ENCODE data around the gene MNX1. TPM values are rescaled to one million over a fixed set of nuclear protein-coding genes. Genes with fewer than 3 reads are reported as not detected.

The MNX1 gene
- total and polyA plus RNA-seq, 2 of the 4 experiments (the other 2 are of a cell fraction), result not detected

DNA sequence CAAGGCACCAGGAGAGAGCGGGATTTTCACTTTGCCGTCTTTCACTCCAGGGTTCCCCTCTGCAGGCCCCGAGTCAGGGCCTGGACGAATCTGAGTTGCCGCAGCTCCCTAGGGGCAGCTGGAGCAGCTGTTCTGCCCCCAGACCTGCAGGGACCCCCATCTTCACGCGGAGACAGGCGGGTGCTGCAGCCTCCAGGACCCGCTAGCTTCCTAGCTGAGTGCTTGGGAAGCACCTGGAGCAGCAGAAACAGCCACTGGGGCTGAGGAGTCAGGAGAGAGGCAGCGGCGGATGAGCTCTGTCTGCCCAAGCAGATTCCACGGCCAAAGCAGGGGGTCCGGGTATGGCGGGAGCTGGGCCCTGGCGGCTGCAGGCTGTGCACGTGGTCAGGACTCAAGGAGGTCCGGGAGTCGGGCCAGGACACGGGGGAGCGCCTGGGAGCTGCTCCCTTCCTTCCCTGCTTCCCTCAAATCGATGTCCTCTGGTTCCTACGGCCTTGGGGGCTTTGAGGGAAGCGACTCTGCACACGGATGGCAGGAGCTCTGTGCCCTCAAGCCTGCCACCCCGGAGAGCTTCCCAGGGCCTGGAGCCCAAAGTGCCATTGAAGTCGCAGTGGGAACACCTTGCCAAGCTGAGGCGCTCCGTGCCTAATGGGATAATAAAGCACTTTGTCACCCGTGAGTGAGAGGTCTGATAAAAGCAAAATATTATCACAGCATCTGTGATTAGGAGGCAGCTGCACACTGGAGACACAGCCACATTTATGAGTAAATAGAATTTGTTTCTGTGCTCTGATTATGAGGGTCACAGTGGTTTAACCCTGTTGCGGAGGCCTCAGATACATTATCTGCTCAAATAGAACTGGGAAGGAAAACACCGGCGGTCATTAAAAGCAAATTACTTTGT is 17.2 kb downstream of the MNX1 start (continued):
- no peak for TF ChIP-seq RCOR1 (IDR thresholded peaks at IDR 0.05; ENCODE audit: insufficient replicate concordance, low read length)

DNA sequence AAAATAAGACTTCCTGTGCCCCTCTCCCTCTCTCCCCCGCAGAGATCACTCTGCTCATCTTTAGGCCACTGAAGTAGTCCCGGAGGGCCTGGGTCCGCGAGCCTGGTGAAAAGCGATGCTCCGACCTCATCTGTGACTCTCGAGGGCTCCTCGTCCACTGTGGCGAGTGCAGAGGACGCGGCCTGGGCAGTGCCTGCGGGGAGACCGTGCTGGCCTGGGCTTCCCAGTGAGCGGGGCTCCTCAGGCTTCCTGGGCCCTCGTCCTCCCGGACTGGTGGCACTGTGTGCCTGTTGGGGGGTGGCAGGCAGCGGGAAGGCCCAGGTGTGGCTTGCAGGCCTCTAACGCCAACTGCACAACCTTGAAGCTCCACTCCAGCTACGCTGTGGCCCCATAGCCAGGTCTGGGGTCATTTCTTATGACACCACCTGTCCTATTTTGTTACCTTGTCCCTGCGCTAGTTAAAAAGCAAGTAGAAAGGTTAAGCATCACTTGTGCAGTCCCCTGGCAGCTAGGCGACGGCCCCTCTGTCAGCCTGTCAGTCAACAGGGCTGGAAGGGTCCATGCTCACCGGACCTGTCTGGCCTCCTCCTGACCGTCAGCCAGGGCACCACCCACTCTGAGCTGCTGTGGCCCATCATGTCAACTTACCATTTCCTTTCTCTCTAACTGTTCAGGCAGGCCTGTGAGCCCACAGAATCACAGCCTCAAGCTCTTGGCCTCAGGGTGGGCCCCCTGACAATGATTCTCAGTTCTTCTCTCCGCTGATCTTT is 20.5 kb downstream of the MNX1 start:
- dilution Hi-C loops (cut with HindIII; ENCODE audit: low sequenced_read_pairs, unreplicated experiment), result no loop called here
- Histone ChIP-seq H3K4ac (ENCODE audit: low read depth, low read length) (no peak overlapping the region), H3K4me3 (ENCODE audit: insufficient read depth, low read depth, low read length) (no peak overlapping the region), H3K9me3 (ENCODE audit: control insufficient read depth, insufficient read depth, low read length) (no peaks in the 10 kb centered on the region), H3K36me3 (ENCODE audit: control insufficient read depth, insufficient read depth, low read length) (no peaks in the 10 kb centered on the region), H2AK5ac (ENCODE audit: low read depth, low read length) (no peak overlapping the region), H2BK120ac (ENCODE audit: low read depth, low read length) (no peak overlapping the region), H3K56ac (ENCODE audit: extremely low read depth, insufficient read depth, low read length) (no peak overlapping the region), H3K18ac (ENCODE audit: low read depth, low read length) (no peak overlapping the region), H3K27me3 (ENCODE audit: control insufficient read depth, insufficient read depth, low read length) (peaks cover 23% of the 10 kb centered on the region), H4K20me1 (ENCODE audit: insufficient read depth, low read length) (no peaks in the 10 kb centered on the region), H2AK9ac (replicated peaks; ENCODE audit: low read depth, low read length, poor library complexity) (no peak overlapping the region), H4K91ac (ENCODE audit: insufficient read depth, low read depth, low read length) (no peak overlapping the region), H2BK5ac (ENCODE audit: low read depth, low read length, poor library complexity, severe bottlenecking) (no peak overlapping the region), H3K14ac (replicated peaks; ENCODE audit: low read depth, low read length) (no peak overlapping the region), H3K4me2 (ENCODE audit: low read depth, low read length) (no peak overlapping the region), H3K23ac (ENCODE audit: low read depth, low read length) (no peak overlapping the region), H3K4me1 (ENCODE audit: control insufficient read depth, insufficient read depth, low read length) (no peaks in the 10 kb centered on the region), H3K9ac (ENCODE audit: low read depth, low read length) (no peak overlapping the region), H2BK20ac (ENCODE audit: low read depth, low read length) (no peak overlapping the region), H4K5ac (ENCODE audit: low read depth, low read length) (no peak overlapping the region), H2AFZ (replicated peaks; ENCODE audit: low read length, poor library complexity) (no peak overlapping the region), H3K79me1 (ENCODE audit: low read depth in 1 of 2, low read length in 2 of 2) (no peaks in the 10 kb centered on the region), H4K8ac (ENCODE audit: low read depth in 2 of 2, low read length in 2 of 2) (no peak overlapping the region), H2BK15ac (ENCODE audit: low read depth, low read length) (no peak overlapping the region), H3K9me1 (ENCODE audit: insufficient read depth, low read length) (no peaks in the 10 kb centered on the region), H3K27ac (ENCODE audit: insufficient read depth, low read length) (no peak overlapping the region)
- DNase-seq (no peak), ATAC-seq (ENCODE audit: low read depth) (no peak)
- BruUV-seq (replicated peaks), result no TSS peak
- ChIA-PET CTCF (no interaction called here), POLR2A (ENCODE audit: unreplicated experiment) (no interaction called here)
- in situ Hi-C loops (cut with MboI; ENCODE audit: low sequenced_read_pairs), result no loop called here
- WGBS, 2 experiments (ENCODE audit: extremely low coverage in 2 of 2, insufficient read length in 1 of 2), result 77% methylated on average over 10 of the region's 25 CpGs; no CpG with 5 or more reads in 1 of the 2 experiments
- intact Hi-C loops (cut with micrococcal nuclease), result no loop called here
- no peak for TF ChIP-seq RCOR1 (IDR thresholded peaks at IDR 0.05; ENCODE audit: insufficient replicate concordance, low read length)
- TF ChIP-seq CEBPB (IDR thresholded peaks at IDR 0.05; ENCODE audit: low read depth, low read length), result no peak
- no peak for TF ChIP-seq RFX5 (IDR thresholded peaks at IDR 0.05; ENCODE audit: low read depth, low read length)
- no peak for TF ChIP-seq NFE2L2 (IDR thresholded peaks at IDR 0.05; ENCODE audit: low read depth, low read length)
- TF ChIP-seq, protein P1, sequence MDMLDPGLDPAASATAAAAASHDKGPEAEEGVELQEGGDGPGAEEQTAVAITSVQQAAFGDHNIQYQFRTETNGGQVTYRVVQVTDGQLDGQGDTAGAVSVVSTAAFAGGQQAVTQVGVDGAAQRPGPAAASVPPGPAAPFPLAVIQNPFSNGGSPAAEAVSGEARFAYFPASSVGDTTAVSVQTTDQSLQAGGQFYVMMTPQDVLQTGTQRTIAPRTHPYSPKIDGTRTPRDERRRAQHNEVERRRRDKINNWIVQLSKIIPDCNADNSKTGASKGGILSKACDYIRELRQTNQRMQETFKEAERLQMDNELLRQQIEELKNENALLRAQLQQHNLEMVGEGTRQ (IDR thresholded peaks at IDR 0.05; ENCODE audit: low read depth, low read length), result no peak
- TF ChIP-seq, protein P2, sequence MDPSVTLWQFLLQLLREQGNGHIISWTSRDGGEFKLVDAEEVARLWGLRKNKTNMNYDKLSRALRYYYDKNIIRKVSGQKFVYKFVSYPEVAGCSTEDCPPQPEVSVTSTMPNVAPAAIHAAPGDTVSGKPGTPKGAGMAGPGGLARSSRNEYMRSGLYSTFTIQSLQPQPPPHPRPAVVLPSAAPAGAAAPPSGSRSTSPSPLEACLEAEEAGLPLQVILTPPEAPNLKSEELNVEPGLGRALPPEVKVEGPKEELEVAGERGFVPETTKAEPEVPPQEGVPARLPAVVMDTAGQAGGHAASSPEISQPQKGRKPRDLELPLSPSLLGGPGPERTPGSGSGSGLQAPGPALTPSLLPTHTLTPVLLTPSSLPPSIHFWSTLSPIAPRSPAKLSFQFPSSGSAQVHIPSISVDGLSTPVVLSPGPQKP (IDR thresholded peaks at IDR 0.05; ENCODE audit: borderline replicate concordance, low read depth, low read length), result no peak
- TF ChIP-seq RAD21 (IDR thresholded peaks at IDR 0.05; ENCODE audit: low read length), result no peak
- no peak for TF ChIP-seq FOS (IDR thresholded peaks at IDR 0.05; ENCODE audit: low read depth, low read length)
- TF ChIP-seq POLR2A (IDR thresholded peaks at IDR 0.05; ENCODE audit: low read depth, low read length), result no peak
- TF ChIP-seq MAFK (IDR thresholded peaks at IDR 0.05; ENCODE audit: low read depth, low read length), result no peak
- TF ChIP-seq BHLHE40 (IDR thresholded peaks at IDR 0.05; ENCODE audit: low read depth, low read length), result no peak
- no peak for TF ChIP-seq MXI1 (IDR thresholded peaks at IDR 0.05; ENCODE audit: borderline replicate concordance, low read depth, low read length)

Measured in IMR-90 (cell line).